Rectal smooth muscle tissue (tissue), 1 donor: ENCODE results near the gene MTREX.

Source experiments
- H3K27ac ChIP-seq: one replicate; pipeline ENCODE4 v1.7.0; 2013; ENCODE audit warnings: low read depth, low read length, inconsistent platforms
- H3K27me3 ChIP-seq: one replicate; pipeline ENCODE4 v1.7.0; 2013; ENCODE audit warnings: low read length; ENCODE audit not compliant: control insufficient read depth, insufficient read depth
- H3K36me3 ChIP-seq: one replicate; pipeline ENCODE4 v1.7.0; 2013; ENCODE audit warnings: low read length; ENCODE audit not compliant: control insufficient read depth, insufficient read depth
- H3K4me1 ChIP-seq: one replicate; pipeline ENCODE4 v1.7.0; 2013; ENCODE audit warnings: low read length; ENCODE audit not compliant: control insufficient read depth, insufficient read depth
- H3K4me3 ChIP-seq: one replicate; pipeline ENCODE4 v1.7.0; 2013; ENCODE audit warnings: low read length
- H3K9ac ChIP-seq: one replicate; pipeline ENCODE4 v1.7.0; 2013; ENCODE audit warnings: low read length

The MTREX gene

GRCh38 chr5:55418994-55419968 lies 111.5 kb downstream of the MTREX start:
- peaks cover 17% of the 10 kb centered on the region for H3K36me3 ChIP-seq
- H3K27ac ChIP-seq, result peak overlapping the region; percentile 12
- H3K27me3 ChIP-seq, result no peaks in the 10 kb centered on the region
- no peak overlapping the region for H3K4me3 ChIP-seq
- H3K4me1 ChIP-seq, result peaks cover 15% of the 10 kb centered on the region
- H3K9ac ChIP-seq, result no peak overlapping the region

- Histone ChIP-seq H3K9ac (no peak overlapping the region), H3K36me3 (peaks cover 17% of the 10 kb centered on the region), H3K4me1 (peaks cover 15% of the 10 kb centered on the region), H3K27me3 (no peaks in the 10 kb centered on the region), H3K27ac (peak overlapping the region; percentile 16), H3K4me3 (no peak overlapping the region)
These were observed 113.3 kb downstream of the MTREX start for GRCh38 chr5:55421074-55421529.

GRCh38 chr5:55426455-55426854 lies 118.7 kb downstream of the MTREX start:
- Histone ChIP-seq H3K4me1 (peaks cover 11% of the 10 kb centered on the region), H3K36me3 (peaks cover 18% of the 10 kb centered on the region), H3K27me3 (no peaks in the 10 kb centered on the region), H3K9ac (no peak overlapping the region), H3K27ac (no peak overlapping the region), H3K4me3 (no peak overlapping the region)

GRCh38 chr5:55427157-55427556 lies 119.4 kb downstream of the MTREX start:
- no peak overlapping the region for H3K27ac ChIP-seq
- peaks cover 11% of the 10 kb centered on the region for H3K4me1 ChIP-seq
- no peak overlapping the region for H3K4me3 ChIP-seq
- peaks cover 18% of the 10 kb centered on the region for H3K36me3 ChIP-seq
- no peaks in the 10 kb centered on the region for H3K27me3 ChIP-seq
- H3K9ac ChIP-seq, result no peak overlapping the region

- Histone ChIP-seq H3K4me1 (peaks cover 11% of the 10 kb centered on the region), H3K36me3 (peaks cover 4% of the 10 kb centered on the region), H3K9ac (no peak overlapping the region), H3K4me3 (no peak overlapping the region), H3K27ac (no peak overlapping the region), H3K27me3 (no peaks in the 10 kb centered on the region)
These were observed 121.4 kb downstream of the MTREX start for GRCh38 chr5:55429221-55429612.

- Histone ChIP-seq H3K4me1 (peaks cover 11% of the 10 kb centered on the region), H3K9ac (no peak overlapping the region), H3K4me3 (no peak overlapping the region), H3K27ac (peak overlapping the region; percentile 1), H3K36me3 (peaks cover 4% of the 10 kb centered on the region), H3K27me3 (no peaks in the 10 kb centered on the region)
These were observed 121.9 kb downstream of the MTREX start for GRCh38 chr5:55429613-55430253.

GRCh38 chr5:55432549-55432948 lies 124.8 kb downstream of the MTREX start:
- H3K4me3 ChIP-seq, result no peak overlapping the region
- no peak overlapping the region for H3K9ac ChIP-seq
- peaks cover 11% of the 10 kb centered on the region for H3K4me1 ChIP-seq
- H3K27ac ChIP-seq, result no peak overlapping the region
- H3K36me3 ChIP-seq, result peaks cover 4% of the 10 kb centered on the region
- no peaks in the 10 kb centered on the region for H3K27me3 ChIP-seq

- H3K36me3 ChIP-seq, result peaks cover 2% of the 10 kb centered on the region
- H3K4me1 ChIP-seq, result peaks cover 38% of the 10 kb centered on the region
- no peak overlapping the region for H3K4me3 ChIP-seq
- H3K27me3 ChIP-seq, result no peaks in the 10 kb centered on the region
- peak overlapping the region; percentile 91 for H3K27ac ChIP-seq
- H3K9ac ChIP-seq, result no peak overlapping the region
These were observed 129.7 kb downstream of the MTREX start for GRCh38 chr5:55437452-55437851.

GRCh38 chr5:55437859-55438206 lies 130.0 kb downstream of the MTREX start:
- peak overlapping the region; percentile 91 for H3K27ac ChIP-seq
- H3K36me3 ChIP-seq, result peaks cover 2% of the 10 kb centered on the region
- H3K9ac ChIP-seq, result no peak overlapping the region
- no peaks in the 10 kb centered on the region for H3K27me3 ChIP-seq
- H3K4me1 ChIP-seq, result peaks cover 38% of the 10 kb centered on the region
- H3K4me3 ChIP-seq, result no peak overlapping the region

GRCh38 chr5:55438998-55439397 lies 131.2 kb downstream of the MTREX start:
- H3K27me3 ChIP-seq, result no peaks in the 10 kb centered on the region
- H3K27ac ChIP-seq, result peak overlapping the region; percentile 91
- peaks cover 2% of the 10 kb centered on the region for H3K36me3 ChIP-seq
- H3K4me3 ChIP-seq, result no peak overlapping the region
- peaks cover 38% of the 10 kb centered on the region for H3K4me1 ChIP-seq
- H3K9ac ChIP-seq, result no peak overlapping the region

- peak overlapping the region; percentile 91 for H3K27ac ChIP-seq
- peaks cover 2% of the 10 kb centered on the region for H3K36me3 ChIP-seq
- H3K27me3 ChIP-seq, result no peaks in the 10 kb centered on the region
- H3K9ac ChIP-seq, result no peak overlapping the region
- H3K4me3 ChIP-seq, result no peak overlapping the region
- peaks cover 38% of the 10 kb centered on the region for H3K4me1 ChIP-seq
These were observed 132.4 kb downstream of the MTREX start for GRCh38 chr5:55440188-55440646.

- Histone ChIP-seq H3K27ac (peak overlapping the region; percentile 70), H3K4me3 (no peak overlapping the region), H3K36me3 (peaks cover 2% of the 10 kb centered on the region), H3K4me1 (peaks cover 38% of the 10 kb centered on the region), H3K27me3 (no peaks in the 10 kb centered on the region), H3K9ac (no peak overlapping the region)
These were observed 133.4 kb downstream of the MTREX start for GRCh38 chr5:55441107-55441771.
